ENCODE measurements around the gene KCNB1.

- TF ChIP-seq EZH2phosphoT487 (IDR thresholded peaks at IDR 0.05; ENCODE audit: insufficient read depth, low read depth) (no peak), EZH2 (IDR thresholded peaks at IDR 0.05; ENCODE audit: insufficient read depth, poor library complexity, severe bottlenecking) (no peak)
Measured at GRCh38 chr20:49476016-49476355, 6.5 kb downstream of the KCNB1 start.
